HG02623 (cell line): ENCODE data around the gene LRTM1.

Experiments used
- ATAC-seq: cut with Tn5 transposase; IDR thresholded peaks from one replicate; pipeline ENCODE4 v1.9.1; 2021; ENCODE audit warnings: moderate library complexity; ENCODE audit not compliant: unreplicated experiment

Gene LRTM1

GRCh38 chr3:54928046-54928770 lies at the start of gene LRTM1:
TSS of gene LRTM1 (minus strand) at chr3:54928059. CDS start at chr3:54927911, 148 bp downstream.
- no peak for ATAC-seq

- no peak for ATAC-seq
Measured at GRCh38 chr3:54977439-54977838, 49.6 kb upstream of the LRTM1 start.

- no peak for ATAC-seq
Measured at GRCh38 chr3:54970895-54971294, 43.0 kb upstream of the LRTM1 start.

GRCh38 chr3:54969652-54970051 lies 41.8 kb upstream of the LRTM1 start:
- ATAC-seq: no peak

- ATAC-seq: no peak
Measured at GRCh38 chr3:54968546-54969172, 40.8 kb upstream of the LRTM1 start.

GRCh38 chr3:54967731-54968161 lies 39.9 kb upstream of the LRTM1 start:
- no peak for ATAC-seq

- no peak for ATAC-seq
Measured at GRCh38 chr3:54966979-54967378, 39.1 kb upstream of the LRTM1 start.

- ATAC-seq: no peak
Measured at GRCh38 chr3:54965746-54966145, 37.9 kb upstream of the LRTM1 start.

GRCh38 chr3:54964081-54964480 lies 36.2 kb upstream of the LRTM1 start:
- no peak for ATAC-seq

GRCh38 chr3:54963641-54964040 lies 35.8 kb upstream of the LRTM1 start:
- ATAC-seq: no peak

GRCh38 chr3:54962200-54962599 lies 34.3 kb upstream of the LRTM1 start:
- ATAC-seq: no peak

- ATAC-seq: no peak
Measured at GRCh38 chr3:54960701-54961100, 32.8 kb upstream of the LRTM1 start.

- ATAC-seq: no peak
Measured at GRCh38 chr3:54960082-54960481, 32.2 kb upstream of the LRTM1 start.

GRCh38 chr3:54957711-54958110 lies 29.9 kb upstream of the LRTM1 start:
- ATAC-seq: no peak

GRCh38 chr3:54955941-54956340 lies 28.1 kb upstream of the LRTM1 start:
- no peak for ATAC-seq

GRCh38 chr3:54955496-54955895 lies 27.6 kb upstream of the LRTM1 start:
- ATAC-seq: no peak

GRCh38 chr3:54954521-54954920 lies 26.7 kb upstream of the LRTM1 start:
- no peak for ATAC-seq

GRCh38 chr3:54954022-54954421 lies 26.2 kb upstream of the LRTM1 start:
- no peak for ATAC-seq

GRCh38 chr3:54951405-54951804 lies 23.5 kb upstream of the LRTM1 start:
- no peak for ATAC-seq

GRCh38 chr3:54950391-54951003 lies 22.6 kb upstream of the LRTM1 start:
- no peak for ATAC-seq

- ATAC-seq: no peak
Measured at GRCh38 chr3:54949491-54950044, 21.7 kb upstream of the LRTM1 start.
